Heart left ventricle (tissue), 13 donors: ENCODE data around the gene CNIH3.

Experiments used
- CTCF ChIP-seq, 12 donors: fragments of 200-600 bp; sonication (generic) in 4 of 12; IDR thresholded peaks; one replicate each; pipeline versions ENCODE4 v1.5.0 to v1.8.0; 2018 to 2022; ENCODE audit warnings: antibody characterized with exemption in 12 of 12, mild to moderate bottlenecking in 5 of 12
- POLR2A ChIP-seq, 2 donors: fragments of 450-650 bp; IDR thresholded peaks; one replicate each; pipeline ENCODE4 v1.6.1; 2017; ENCODE audit warnings: antibody characterized with exemption in 2 of 2, mild to moderate bottlenecking in 2 of 2, moderate library complexity in 2 of 2
- donor health status: ischemic (EF 13 %, LVEDD 7.1; RV severe dilation, severe dysfunction).
- donor health status: DM: no; HTN: yes; CAD: no.
- donor health status: DM: no; HTN: no; CAD: no.
- donor health status: ischemic (EF 25% LVEDD 6.9; RV normal size, moderate dysfunction).
- donor health status: ischemic (EF 25% LVEDD 5.7; RV mildly dilated, moderate dysfunction).
- donor health status: ischemic (EF 35%, LVEDD 5.7; RV mildly dilated, moderate dysfunction).
- donor health status: nonischemic (EF 11% LVEDD 7.7; RV severe dilation, severe dysfunction).
- donor health status: DM: yes; HTN: yes; CAD: no.
- donor health status: PGD.
- donor health status: ischemic (EF 29% LVEDD 5.4; RV normal size, mild dysfunction).
- donor health status: nonischemic (EF 23%, LVEDD 6.1; RV moderate dilation, normal function).

- TF ChIP-seq CTCF (IDR thresholded peaks at IDR 0.05) (no peak), POLR2A (IDR thresholded peaks at IDR 0.05) (no peak)
Observed at GRCh38 chr1:224668984-224669383, 52.9 kb downstream of the CNIH3 start.
